NCI-H1105 (cell line): Measurements from ENCODE around the gene FGF12.
A peak's percentile ranks its signal among the peaks of the same experiment; 100 is the strongest.

Experiments
- DNase-seq: peaks from one replicate; lab custom pipeline; 2025; lab: John Stamatoyannopoulos, UW

The FGF12 gene

DNA sequence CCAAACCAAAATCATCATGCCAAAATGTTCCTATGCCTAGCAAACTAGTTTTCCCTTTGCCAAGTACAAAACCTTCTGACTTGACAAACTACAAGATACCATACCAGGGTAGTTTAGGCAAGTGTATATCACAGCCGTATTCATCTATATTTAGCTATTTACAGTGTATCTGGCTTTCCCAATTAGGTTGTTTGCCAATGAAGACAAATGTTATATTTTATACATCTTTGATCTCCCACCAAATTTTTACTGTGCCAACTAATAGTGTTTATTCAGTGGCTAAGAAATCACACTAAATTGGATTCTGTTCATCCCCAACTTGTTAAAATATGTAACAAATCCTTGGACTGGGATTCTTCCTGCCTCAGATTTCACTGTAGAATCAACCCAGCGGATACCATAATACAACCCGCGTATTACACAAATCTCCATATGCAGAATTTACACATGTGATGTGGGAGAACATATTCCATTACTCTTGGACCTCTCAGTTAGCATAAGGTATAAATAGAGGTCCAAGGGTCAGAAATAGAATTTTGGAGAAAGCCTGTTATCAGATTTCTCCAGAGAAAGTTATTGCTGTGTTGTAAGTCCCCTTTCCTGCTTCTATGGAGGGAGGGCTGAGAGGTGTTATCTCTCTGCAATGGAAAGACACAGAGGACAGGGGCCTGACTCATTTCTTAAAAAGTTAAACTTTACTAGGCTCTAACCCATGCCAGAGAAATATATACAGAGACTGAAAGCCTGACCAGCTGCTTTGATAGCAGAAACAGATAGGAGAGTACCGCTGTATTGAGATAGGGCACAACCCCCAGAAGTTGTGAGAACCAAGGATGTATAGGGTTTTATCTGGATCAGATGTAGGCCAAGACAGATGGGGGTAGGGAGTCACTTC is 467.0 kb downstream of the FGF12 start:
- no peak for DNase-seq

DNA sequence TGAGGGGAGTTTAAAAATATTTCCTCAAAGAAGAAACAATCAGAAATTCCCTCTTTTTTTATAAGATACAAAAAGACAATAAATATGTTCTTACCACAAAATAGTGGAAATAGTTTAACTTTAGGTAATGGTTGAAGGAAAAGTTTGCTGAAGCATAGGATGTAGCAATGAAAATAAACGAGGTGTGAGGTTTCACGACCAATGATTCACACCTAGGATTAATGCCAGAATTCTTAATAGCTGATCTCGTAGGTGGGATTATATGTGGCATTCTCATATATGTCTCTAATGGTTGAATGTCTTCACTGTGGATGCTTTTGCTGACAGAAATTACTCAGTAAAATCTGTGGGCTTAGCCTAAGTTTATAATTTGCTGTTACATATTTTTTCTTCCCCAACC is 467.7 kb downstream of the FGF12 start:
- DNase-seq: no peak

DNA sequence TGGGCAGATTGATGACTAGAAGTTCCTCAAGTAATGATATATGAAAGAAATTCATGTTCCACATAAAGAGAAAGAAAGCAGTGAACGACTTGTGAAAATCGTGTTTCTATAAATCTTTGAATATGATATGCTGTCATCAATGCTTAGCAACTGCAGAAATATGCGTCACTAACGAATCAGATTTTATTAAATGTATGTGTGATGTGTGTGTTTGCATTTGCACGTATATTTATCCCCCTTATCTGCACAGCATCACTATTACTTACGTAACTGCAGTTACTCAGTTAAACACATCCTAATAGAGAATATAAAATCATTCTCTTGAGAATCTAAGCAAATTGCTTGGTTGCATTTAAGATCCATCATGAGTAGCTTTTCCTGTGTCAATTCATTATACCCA is 468.6 kb downstream of the FGF12 start:
- DNase-seq: no peak

DNA sequence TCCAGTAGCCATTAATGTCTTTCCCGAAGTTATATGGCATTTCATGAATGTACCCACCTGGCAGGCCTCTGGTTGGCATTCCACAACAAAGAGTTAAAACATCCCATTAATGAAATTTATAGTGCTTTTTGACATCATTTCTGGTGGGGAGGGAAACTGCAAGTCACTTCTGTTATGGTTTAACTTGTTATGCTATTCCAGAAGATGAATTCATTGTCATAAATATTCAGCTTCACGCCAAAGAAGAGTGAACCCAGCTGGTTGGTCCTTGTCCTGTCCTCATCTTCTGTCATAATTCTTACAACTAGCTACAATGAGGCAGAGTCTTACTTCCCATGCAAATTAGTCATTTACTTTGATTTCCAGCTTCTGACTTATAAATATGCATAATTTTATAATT is 471.5 kb downstream of the FGF12 start:
- no peak for DNase-seq

DNA sequence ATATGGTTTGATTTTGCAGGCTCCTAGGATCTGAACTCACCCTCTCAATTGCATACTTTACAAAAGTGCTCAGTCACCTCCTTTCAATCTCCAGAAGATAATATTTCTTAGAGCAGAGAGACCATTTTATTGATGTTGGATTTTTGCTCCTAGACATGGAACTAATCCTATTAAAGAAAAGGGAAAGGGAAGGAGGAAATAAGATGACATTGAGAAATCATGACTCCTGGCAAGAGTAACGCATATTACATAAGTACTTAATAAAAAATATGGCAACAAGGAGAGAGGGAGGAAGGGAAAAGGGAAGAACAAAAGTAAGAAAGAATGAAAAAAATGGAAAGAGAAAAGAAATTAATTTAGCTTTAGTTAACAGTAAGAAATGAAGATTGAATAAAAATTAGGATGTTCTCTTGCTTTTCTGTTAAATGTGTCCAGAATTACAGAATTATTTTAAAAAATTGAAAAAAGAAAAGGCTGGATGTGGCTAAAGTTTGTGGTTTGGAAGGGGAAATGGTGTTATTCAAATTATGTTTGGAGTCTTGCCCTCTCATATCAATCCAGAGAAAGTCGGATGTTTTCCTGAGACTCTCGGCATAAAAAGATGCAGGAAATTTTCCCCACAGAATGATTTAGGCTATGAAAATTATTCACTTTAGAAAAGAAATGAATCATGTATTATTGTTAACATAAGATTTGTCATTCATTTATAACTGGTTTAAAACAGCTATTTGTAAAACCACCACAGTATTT is 474.0 kb downstream of the FGF12 start:
- DNase-seq: no peak

DNA sequence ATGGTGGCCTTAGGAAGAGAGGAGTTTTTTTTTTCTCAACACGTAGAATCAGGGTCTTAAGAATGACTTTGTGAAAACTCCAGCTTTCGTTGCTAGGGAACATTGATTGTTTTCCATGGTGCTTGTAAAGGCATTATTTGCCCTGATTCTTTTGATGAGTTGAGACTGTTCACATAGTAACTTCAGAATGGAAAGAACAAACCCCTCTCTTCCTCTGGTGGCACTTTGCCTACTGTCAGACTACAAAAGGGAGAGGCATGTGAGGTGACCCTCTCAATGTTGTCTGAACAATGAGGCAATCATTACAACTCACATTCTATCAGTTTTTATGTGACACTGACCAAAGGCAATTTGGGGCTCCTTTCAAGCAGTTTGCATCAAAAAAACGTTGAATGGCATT is 477.8 kb downstream of the FGF12 start:
- DNase-seq: no peak

DNA sequence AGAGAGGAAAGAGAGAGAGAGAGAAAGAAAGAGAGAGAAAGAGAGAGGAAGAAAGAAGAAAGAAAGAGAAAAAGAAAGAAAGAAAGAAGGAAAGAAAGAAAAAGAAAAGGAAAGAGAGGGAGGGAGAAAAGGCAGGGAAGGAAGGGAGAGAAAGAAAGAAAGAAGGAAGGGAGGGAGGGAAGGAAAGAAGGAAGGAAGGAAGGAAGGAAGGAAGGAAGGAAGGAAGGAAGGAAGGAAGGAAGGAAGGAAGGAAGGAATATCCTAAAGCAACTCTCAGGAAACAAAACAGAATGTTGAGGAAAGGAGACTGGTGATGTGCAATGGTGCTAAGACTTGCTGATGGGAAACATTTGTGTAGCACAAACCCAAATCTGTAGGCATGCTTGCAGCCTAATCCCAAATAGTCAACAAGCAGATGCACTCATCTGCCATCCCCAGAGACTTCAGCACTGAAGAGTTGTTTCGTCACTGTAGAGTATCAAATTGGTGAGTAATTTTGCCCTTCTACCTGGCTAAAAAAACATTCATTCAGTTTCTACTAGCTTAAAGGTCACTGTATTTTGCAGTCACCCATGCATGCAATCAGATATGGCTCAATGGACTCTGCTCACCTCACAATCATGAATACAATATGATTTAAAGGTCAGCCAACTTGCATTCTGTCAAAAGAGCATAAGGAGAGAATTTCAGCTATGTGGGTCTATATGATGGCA is 480.3 kb downstream of the FGF12 start:
- DNase-seq: no peak

- no peak for DNase-seq
Observed at GRCh38 chr3:192244591-192244990, 482.8 kb downstream of the FGF12 start.

GRCh38 chr3:192239956-192240355 is 487.4 kb downstream of the FGF12 start:
- DNase-seq: no peak

DNA sequence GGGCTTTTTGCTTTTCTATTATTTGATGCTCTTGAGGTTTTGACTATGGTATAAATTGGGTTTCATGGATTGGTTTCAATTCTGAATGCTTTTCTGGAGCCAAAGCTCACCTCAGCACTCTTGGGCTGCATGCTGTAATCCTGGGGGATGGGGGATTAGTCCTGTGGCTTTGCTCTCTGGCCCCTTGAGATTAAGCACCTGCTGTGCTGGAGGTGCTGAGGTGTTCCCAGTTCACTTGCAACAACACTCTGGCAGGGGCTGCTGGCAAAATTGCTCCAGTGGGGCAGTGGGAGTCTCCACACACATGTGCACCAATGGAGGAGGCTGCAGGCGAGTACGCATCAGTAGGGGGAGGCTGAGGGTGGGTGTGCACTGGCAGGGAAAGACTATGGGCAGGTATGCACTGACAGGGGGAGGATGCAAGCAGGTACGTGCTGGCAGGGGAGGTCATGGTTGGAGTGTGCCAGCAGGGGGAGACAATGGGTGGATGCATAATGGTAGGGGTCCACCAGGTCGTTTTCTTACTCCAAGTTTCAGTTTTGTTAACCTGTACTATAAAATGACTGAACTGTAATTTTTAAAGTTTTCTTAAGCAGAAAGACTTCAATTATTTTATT is 489.2 kb downstream of the FGF12 start:
- DNase-seq: no peak

DNA sequence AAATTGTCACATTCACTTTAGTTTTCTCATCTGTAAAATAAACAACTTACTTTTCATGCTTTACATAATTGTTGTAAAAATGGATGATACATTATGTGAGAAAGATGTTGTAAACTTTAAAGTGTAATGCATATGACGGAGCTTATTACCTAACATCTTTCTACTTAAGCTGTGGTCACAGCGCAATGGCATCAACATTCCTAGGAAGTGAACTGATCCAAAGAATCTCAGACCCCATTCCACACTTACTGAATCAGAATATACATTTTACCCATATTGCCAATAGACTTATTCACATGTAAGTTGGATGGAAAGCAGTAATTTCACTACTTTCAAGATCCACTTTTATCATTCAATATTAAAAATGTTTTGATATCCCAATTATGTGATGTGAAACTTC is 497.5 kb downstream of the FGF12 start:
- DNase-seq: no peak

DNA sequence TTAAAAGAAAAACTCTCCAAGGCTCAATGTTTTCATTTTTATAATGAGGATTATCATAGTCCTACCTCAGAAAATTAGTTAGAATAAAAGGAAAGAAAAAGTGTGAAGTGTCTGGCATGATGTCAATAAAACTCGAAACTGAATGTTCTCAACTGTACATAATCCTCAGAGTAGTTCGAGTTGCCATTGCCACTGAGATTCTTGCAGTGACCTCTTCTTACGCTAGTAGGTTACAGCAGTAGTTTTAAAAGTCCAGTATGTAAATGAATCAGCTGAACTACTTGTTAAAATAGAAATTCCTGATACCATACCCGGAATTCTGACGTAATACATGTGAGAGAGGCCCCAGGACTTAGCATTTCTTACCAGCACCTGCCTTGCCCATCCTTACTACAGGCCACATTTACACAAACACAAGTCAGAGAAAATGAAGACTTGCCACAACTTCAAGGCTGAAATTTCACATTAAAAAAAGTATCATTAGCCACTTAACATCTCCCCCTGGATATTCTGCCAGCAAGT is 502.6 kb downstream of the FGF12 start:
- no peak for DNase-seq

- peak; percentile 62 for DNase-seq
Observed at GRCh38 chr3:192223815-192224214, 503.5 kb downstream of the FGF12 start.

DNA sequence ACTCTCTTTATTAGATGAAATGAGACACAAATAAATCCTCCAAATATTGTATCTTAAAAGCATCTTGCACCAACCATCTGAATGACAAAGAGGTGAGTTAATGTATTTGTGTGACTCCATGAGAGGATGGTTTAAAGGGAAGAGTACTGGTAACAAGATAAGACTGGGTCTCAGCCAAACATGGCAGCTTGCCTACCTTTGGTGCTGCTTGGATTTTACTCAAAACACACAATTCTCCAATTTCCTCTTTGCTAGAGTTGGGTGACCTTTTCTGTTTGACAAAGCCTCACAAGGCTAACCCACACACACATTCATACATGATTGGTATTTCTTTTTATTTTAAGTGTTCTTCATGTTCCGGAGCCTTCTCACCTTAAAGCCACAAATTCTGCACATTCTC is 506.4 kb downstream of the FGF12 start:
- no peak for DNase-seq

- no peak for DNase-seq
Observed at GRCh38 chr3:192219926-192220325, 507.4 kb downstream of the FGF12 start.

GRCh38 chr3:192216067-192216466 is 511.3 kb downstream of the FGF12 start:
- DNase-seq: no peak

- DNase-seq: no peak
Observed at GRCh38 chr3:192212979-192213378, 514.4 kb downstream of the FGF12 start.

- DNase-seq: no peak
Observed at GRCh38 chr3:192212335-192212734, 515.0 kb downstream of the FGF12 start.

DNA sequence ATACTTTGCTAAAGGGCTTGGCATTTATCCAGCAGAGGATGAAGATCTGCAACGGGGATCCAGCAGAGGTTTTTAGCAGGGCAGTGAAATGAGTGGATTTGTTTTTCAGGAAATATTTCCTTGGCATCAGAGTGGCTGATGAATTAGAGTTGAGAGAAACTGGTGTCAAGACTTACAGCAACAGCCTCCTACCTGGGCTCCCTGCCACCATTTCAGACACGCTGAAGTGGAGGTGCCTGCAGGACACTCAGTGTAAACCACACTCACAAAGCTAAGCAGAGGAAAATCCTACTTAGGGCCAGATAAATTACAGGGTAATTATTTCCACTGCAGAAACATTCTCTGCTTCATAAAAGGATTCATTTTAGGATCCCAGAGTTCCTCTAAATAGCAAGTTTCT is 519.7 kb downstream of the FGF12 start:
- DNase-seq: peak; percentile 91

DNA sequence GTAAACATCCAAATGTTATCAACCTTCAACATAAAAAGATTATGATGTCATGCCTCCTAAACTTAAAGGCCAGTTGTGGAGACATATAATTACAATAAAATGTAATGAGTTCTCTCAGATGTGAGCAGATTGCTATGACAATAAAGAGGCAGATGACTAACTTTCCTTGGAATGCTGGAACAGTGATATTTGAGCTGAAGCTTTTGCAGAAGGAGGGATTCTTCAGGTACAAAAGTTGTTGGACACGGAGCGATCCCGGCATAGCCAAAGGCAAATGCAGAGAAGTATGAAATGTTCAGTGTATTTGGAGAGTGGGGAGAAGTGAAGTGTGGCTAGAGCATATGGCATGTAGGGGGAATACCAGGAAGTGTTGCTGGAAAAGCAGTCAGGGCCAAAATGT is 520.1 kb downstream of the FGF12 start:
- DNase-seq: peak; percentile 57

GRCh38 chr3:192194085-192194484 is 533.3 kb downstream of the FGF12 start:
- no peak for DNase-seq

GRCh38 chr3:192188218-192188835 is 539.0 kb downstream of the FGF12 start:
- DNase-seq: no peak
